Mesenteric fat pad (tissue), 1 donor: ENCODE measurements around the gene DACT2. TPM values are rescaled to one million over a fixed set of nuclear protein-coding genes. Genes with fewer than 3 reads are reported as not detected.

Source experiments
- DNase-seq: peaks from one replicate; pipeline ENCODE4 v3.0.0-alpha.2; 2020; ENCODE audit warnings: low spot score
- total RNA-seq: library from RNA; stranded (reverse); fragmentation: NEBNext Ultra II Directional; extraction: Animal tissue kit (Norgen Biotek cat#: 25700); gene quantifications from one replicate; pipeline ENCODE4 v1.2.1, GENCODE V29; 2021
- donor health status: DM: yes; HTN: yes; CAD: no.

Gene DACT2
- total RNA-seq, 1 donor from 2014 or later = 0.48 TPM

DNA sequence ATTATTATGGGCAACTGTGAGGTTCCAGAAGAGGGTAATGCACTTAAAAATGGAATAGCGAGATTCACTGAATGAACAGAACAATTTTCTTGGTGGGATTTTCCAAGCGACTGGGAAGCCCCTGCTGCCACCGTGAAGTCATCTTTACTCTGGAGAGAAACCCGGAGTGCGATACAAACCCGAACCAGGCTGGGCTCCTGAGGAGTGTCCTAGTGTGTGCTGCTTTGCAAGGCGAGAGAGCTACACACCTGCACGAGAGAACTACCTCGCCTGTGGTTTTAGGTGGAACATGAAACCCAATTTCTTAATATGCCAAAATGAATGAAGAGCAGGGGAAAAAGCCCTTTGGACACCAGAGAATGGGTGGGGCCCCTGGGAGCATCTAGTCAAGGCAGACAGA is 33.5 kb upstream of the DACT2 start:
- DNase-seq = no peak

DNA sequence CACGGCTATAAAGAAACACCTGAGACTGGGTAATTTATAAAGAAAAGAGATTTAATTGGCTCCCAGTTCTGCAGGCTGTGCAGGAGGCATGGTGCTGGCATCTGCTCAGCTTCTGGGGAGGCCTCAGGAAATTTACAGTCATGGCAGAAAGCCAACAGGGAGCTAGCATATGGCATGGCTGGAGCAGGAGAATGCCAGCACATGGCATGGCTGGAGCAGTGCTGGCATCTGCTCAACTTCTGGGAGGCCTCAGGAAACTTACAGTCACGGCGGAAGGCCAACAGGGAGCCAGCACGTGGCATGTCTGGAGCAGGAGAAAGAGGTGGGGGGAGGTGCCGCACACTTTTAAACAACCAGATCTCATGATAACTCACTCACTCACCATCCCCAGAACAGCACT is 32.5 kb upstream of the DACT2 start:
- DNase-seq = no peak

DNA sequence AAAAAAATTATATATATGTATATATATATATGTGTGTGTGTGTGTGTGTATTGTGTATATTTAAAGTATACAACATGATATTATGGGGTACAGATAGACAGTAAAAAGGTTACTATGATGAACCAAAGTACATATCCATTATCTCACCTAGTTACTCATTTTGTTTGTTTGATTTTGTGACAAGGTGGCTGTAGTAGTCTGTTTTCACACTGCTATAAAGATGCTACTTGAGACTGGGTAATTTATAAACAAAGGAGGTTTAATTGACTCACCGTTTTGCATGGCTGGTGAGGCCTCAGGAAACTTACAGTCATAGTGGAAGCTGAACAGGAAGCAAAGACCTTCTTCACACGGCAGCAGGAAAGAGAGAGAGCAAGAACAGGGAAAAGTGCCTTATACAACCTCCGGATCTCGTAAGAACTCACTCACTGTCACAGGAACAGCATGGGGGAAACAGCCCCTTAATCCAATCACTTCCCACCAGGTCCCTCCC is 30.2 kb upstream of the DACT2 start:
- no peak for DNase-seq

DNA sequence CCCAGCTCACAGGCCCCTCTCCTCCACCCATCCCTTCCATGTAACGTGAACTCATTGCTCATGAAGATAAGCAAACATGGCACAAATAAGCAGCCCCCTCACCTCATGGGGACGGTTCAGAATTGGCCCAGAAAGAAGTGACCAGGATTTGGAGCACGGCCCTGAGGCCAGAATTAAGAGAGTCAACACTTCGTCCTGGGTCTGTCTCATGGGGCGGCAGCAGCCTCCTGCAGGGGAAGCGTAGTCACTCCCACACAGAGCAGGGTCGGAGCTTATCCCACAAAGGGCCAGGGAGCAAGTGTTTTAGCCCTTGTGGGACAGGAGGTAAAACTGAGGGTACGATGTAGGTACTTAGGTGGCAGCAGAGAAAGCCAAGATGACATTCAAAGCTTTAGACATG is 28.6 kb upstream of the DACT2 start:
- no peak for DNase-seq

DNA sequence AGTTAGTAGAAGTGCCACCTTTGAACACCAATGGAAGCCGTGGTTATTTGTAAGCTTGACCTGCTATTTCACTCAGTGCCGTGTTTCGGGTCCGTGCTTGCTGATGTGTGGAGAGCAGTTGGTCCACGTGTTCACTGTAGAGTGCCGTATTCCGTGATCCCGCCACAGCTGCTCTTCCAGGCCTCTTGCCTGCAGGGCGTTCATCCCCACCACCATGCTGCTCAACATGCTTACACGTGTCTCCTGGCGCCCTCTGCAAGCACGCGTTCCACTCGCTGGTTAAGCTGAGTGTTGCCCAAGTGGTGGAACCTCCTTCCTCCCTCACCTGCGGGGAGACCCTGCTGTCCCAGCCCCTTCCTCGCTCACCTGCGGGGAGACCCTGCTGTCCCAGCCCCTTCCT is 28.0 kb upstream of the DACT2 start:
- DNase-seq = no peak

DNA sequence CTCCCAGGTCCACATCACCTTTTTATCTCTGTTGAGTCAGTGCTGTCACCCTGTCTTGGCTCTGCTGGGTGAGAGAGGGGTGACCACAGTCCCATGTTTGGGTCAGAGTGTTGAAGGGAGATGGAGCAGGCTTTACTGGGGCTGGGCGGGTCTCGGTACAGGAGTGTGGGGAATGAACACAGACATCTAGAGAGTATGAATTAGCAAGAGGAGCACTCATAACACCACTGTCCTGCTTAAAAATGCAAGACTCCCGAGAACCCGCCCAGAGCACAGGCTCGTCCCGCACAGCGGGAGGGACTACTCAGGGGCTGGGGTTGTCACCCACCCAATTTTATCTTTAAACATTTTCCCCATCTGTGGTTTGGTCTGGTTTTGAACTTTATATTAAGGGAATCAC is 27.5 kb upstream of the DACT2 start:
- no peak for DNase-seq

DNA sequence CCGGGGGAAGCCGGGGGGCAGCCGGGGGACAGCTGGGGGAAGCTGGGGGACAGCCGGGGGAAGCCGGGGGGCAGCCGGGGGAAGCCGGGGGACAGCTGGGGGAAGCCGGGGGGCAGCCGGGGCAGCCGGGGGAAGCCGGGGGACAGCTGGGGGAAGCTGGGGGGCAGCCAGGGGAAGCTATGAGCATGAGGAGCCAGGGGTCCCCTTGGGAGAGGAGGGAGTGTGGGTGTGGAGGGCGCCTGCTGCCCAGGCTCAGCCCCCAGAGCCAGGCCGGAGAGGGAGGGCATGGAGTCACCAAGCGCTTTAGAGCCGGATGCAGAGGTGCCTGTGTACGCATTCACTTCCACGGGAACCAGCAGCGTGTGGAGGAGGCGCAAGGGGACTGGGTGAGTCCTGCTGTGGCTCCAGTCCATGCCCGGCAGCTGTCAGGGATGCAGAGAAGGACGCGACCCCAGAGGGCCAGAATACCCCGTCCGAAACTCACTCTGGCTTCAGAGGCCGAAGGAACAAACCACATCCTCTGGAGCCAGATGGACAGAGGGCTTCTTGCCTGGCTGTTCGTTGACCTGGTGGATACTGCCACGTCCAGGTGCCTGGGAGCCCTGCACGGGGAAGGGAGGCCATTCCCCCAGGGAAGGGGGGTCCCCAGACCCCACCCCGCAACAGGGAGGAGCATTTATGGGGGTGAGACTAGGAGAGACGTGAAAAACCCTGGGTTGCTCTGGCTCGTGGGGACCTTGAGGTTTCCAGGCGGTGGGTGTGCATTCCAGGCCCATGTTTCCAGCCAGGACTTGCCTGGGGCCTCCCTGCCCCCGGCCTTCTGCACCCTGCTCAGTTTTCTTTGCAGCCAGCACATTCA is 26.5 kb upstream of the DACT2 start:
- DNase-seq = no peak

DNA sequence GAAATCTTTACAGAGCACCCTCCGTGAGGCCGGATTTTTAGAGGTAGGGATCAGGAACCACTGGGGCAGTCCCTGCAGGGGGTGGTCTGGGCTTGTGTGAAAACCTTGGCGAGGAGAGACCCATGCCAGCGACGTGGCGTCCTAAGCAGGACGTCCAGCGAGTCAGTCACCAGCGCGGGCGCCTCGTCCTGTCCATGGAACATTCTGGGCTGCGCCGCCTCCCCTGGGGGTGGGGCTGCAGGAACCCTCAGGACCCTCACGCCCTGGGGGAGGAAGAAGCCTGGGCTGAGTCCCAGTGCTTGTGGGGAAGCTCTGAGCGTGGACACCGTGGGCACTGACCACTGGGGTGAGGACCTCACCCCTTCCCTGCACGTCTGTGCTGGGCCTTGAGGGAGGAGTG is 25.7 kb upstream of the DACT2 start:
- DNase-seq = no peak

DNA sequence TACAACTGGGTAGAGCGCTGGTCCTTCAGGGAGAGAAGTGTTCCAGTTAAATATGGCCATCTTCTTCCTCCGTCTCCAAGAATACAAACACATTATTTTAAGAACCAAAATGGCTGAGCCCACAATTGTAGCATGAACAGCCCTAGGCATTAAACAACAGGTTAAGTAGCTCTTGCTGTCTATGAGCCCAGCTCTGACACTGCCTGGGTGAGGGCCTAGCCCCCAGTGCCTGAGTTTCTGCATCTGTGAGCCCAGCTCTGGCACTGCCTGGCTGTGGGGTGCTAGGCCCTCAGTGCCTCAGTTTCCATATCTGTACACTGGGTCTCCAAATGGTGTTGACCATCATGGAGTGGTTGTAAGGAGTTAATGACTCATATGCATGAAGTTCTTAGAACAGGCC is 24.8 kb upstream of the DACT2 start:
- DNase-seq = no peak

DNA sequence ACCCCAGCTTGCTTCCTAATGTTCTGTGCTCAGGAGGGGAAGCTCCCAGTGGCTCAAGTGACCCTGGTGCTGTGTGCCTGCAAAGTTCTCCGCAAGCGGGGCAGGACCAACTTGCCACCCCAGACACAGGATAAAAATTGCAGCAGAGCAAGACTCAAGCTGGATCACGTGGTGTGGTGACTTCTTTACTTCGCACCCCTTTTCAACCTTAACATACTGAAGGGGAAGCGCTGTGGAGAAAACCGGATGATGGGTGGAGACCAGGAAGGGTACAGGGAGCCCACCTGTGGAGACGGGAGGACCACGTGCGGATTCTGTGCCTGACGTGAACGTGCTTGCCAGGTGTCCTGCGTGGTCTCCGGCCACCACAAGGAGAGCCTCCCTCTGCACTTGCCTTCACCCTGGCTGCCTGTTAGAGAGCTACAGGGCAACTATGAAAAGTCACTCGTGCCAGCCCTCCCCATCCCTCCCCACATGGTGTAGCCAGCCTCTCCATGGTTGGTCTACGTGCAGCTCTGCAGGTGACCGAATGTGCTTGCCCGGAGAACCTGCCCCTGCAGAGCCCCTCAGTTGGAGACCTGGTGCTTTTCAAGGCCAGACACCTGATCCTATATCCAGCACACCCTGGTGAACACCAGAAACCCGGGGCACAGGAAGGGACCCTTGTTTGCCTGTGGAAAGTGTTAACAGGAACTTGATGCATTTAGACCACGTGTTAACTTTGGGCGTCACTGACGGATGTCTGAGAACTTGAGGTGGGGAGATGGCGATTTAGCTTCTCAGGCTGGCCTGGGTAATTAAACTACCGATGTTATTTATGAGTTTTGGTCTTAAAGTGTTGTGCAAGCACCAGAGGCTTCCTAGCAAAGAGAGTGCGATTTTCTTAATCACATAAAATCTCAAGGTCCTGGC is 23.9 kb upstream of the DACT2 start:
- DNase-seq = no peak

DNA sequence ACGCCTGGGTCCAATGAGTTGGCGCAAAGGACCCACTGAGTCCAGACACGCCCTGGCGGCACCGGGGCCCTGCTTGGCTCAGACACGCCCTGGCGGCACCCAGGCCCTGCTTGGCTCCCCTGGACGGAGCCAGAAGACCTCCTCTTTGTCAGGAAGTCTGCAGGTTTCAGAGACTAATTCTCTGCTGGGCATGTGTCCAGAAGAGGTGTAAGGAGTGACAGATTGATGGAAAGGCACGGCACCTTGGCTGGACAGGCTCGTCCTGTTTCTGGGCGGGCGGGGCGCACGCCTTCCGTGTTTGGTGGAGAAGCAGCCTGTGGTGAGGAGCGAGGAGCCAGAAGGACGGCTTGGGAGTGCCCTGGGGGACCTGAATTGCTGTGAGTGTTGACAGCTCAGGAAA is 23.1 kb upstream of the DACT2 start:
- no peak for DNase-seq

DNA sequence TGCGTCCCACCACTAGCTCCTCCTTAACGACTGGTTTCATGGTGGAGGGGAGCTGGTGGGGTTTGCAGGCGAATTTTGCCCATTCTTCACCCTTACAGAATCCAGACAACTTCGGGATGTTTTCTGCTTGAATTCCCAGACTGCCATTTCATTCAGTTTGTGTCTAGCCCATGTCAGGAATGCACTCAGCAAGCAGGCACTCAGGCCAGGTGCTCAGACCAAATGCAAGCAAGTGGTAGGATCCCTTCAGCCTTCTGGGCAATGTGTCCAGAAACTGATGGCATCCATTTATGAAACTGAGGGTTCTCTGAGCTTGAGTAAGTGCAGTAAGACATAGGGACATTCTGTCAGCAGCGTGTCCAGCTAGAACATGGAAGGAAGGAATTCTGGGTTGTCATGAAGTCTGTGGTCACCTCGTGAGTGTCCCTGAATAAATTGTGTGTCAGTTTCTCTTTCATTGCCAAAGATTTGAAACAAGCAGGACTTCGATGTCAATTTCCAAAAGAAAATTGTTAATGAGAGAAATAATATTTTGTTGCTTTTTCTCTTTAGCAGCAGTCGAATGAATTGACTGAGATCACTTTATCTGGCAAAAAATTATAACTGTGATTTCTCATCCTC is 21.8 kb upstream of the DACT2 start:
- DNase-seq = no peak

DNA sequence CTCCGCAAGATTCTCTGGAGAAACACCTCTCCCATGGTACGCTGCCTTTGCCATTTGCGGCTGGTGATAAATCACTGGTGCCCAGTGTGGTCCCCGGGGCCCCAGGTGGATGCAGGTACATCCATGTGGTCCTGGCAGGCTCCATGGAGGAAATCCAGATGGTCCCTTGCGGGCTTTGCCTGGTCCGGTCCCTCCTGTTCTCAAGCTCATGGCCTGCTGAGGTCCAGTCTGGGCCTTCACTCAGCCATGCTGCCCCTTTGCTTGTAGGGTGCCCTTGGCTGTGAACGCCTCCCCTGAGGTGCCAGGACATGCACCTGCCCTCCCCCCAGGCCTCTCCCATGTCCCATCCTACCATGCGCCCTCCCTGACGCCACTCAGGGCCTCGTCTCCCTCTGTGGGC is 21.2 kb upstream of the DACT2 start:
- no peak for DNase-seq

DNA sequence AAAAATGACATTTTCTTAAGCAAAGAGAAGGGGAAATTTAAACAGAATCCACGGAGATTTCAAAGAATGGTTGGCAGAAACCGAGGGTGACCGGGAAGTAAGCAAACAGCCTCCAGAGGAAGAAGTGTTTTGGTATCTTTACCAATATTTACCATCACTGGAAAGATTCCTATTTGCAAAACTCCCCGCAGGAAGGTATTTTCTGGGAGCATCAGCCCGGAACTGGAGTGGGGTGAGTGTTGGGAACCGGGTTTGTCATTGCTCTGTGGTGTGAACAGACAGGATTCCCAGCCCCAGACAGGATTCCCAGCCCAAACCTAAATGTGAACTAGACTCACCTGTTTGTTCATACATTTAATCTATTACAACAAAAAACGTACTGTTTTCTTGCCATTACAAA is 19.2 kb upstream of the DACT2 start:
- no peak for DNase-seq

DNA sequence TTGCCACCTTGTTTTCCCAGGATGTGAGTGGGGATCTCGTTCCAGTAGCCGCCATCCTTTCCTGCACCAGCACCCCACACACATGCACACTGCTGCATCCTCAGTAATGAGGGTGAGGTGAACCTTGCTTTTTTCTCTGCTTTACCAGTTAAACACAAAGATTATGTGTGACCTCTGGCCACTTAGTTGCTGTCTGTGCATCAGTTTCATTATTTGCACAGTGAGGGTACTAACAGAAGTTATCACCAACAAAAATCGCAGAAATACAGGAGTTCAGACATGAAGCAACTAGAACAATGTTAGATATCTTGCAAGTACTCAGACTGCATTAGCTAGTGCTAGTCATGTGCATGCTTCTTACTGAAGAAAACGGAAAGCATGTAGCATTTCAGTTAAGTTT is 17.4 kb upstream of the DACT2 start:
- DNase-seq = no peak

DNA sequence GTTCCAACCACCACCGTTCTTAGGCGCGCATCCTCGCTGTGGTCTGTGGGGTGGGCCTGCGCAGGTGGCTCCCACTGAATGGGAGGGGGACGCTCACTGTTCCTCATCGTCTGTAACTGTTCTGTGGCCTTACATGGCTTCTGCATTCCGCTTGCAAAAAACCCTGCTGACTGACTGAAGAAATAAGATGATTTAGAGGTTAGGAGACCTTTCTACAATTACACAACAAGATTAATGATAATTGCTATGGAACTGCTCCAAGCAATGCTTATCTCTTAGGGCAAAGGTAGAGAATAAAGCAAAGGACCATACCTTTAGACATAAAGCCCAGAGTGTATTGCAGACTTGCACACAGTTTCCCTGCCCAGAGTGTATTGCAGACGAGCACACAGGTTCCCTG is 14.4 kb upstream of the DACT2 start:
- DNase-seq = no peak

DNA sequence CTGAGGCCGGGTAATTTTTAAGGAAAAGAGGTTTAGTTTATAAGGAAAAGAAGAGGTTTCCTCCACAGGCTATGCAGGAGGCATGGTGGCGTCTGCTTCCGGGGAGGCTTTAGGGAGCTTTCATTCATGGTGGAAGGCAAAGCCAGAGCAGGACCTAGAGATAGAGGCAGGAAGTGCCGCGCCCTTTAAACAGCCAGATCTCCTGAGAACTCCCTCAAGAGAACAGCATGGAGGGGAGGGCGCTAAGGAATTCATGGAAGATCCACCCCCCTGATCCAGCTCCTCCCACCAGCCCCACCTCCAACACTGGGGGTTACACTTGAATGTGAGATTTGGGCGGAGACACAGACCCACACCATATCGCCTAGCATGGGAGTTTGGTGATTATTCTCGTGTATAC is 13.9 kb upstream of the DACT2 start:
- DNase-seq = no peak

DNA sequence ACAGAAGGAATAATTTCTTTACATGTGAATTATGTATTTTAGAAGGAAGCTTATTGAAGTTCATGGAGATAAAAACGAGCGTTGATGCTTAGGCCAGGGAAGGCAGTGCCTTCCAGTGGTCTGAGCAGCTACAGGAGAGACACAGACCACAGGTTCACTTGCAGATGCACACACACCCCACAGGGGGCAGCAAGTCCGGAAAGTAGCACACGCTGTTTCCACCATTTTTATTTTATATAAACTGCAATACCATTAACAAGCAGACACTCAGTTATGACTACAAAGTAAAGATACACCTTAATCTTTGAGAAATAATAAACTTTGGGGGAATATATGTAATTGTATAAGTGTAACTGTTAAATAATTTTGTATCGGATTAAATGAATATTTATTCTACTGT is 13.5 kb upstream of the DACT2 start:
- DNase-seq = no peak

DNA sequence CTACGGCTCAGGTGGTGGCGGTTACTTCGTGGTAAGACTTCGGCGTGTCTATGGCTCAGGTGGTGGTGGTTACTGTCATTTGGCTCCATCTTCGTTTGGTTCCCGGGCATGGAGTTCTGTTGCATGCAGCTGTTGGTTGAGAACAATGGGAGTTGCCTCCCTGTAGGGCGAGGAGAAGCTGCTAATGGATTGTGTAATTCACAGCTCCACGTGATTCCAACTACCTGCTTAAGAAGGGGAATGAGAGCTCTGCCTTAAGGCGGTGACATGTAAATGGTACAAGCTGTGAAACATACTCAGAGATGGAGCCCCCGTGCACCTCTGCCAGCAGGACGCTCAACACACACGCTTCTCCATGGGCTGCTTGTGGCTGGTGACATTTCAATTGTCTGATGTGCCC is 12.4 kb upstream of the DACT2 start:
- DNase-seq = no peak

DNA sequence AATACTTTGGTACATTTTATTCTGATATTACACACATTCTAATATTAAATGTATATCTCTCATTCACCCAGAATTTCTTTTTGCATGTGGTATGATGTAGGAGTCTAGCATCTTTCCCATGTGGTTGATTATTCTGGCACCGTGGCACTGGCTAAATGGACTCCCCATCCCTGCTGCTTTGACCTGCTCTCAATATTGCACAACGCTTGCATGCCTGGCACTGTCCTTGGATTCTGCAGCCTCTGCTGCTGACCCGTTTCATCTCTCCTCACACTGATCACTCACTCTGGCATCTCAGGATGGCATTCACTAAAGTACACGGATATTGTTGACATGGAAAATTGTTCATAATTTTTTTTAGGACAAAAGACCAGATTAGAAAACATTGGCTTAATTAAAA is 11.5 kb upstream of the DACT2 start:
- DNase-seq = no peak

DNA sequence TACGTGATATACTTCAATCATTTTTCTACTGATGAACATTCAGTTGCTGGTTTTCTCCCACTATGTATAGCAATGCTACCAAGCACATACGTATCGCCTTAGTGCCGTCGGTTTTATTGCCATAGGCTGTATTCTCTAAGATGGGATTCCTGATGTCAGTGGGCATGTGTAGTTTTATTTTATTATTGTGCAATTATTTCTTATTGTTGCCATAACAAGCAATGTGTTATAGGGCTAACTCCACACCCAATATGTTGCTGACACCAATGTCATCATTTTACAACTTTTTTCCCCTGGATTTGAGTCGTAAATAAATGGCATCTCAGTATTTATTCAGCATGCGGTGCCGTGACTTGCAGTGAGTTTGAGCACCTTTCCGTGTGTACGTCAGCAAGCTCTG is 10.8 kb upstream of the DACT2 start:
- no peak for DNase-seq

DNA sequence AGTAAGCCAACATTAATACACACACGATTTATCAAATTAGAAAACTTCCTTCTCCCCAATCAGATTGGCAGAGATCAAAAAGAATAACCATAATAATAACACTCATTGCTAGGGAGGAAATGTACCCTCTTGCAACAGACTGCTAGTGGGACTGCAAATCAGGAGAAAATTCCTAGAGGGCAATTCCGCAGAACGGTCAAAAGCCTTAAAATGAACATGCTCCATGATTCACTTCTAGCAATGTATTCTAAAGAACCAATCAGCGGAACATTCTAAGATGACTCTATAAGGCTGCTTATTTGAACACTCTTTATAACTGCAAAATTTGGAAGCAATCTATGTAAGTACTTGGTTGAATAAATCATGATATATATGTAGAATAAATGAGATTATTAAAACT is 8.5 kb upstream of the DACT2 start:
- DNase-seq = no peak
